HepG2 (cell line): ENCODE measurements around the gene OTULINL. TPM values are rescaled to one million over a fixed set of nuclear protein-coding genes. Genes with fewer than 3 reads are reported as not detected.

Source experiments
- ATM ChIP-seq: fragments of 450-650 bp; IDR thresholded peaks from 2 replicates; pipeline ENCODE4 v1.7.1; 2017; ENCODE audit warnings: mild to moderate bottlenecking, borderline replicate concordance
- HNRNPH1 ChIP-seq: fragments of 200-400 bp; formaldehyde crosslinking; optimal IDR thresholded peaks from 2 replicates; pipeline ENCODE3; 2017; ENCODE audit warnings: mild to moderate bottlenecking, low read depth, low read length
- IRF1 ChIP-seq: sonication (generic); formaldehyde crosslinking; IDR thresholded peaks from 2 replicates; pipeline ENCODE4 v1.4.0; 2020; ENCODE audit warnings: low read depth, mild to moderate bottlenecking, missing genetic modification reagents
- JARID2 ChIP-seq: sonication (generic); formaldehyde crosslinking; IDR thresholded peaks from 2 replicates; pipeline ENCODE4 v1.8.1; 2023; ENCODE audit warnings: missing genetic modification reagents, inconsistent platforms; ENCODE audit not compliant: insufficient replicate concordance
- MAFG ChIP-seq: sonication (generic); formaldehyde crosslinking; IDR thresholded peaks from 2 replicates; pipeline ENCODE4 v1.5.1; 2020; ENCODE audit warnings: mild to moderate bottlenecking, missing genetic modification reagents
- ZNF558 ChIP-seq: sonication (generic); formaldehyde crosslinking; IDR thresholded peaks from 2 replicates; pipeline ENCODE4 v1.9.0; 2022; ENCODE audit warnings: mild to moderate bottlenecking, missing genetic modification reagents, borderline replicate concordance
- ZNF761 ChIP-seq: sonication (generic); formaldehyde crosslinking; conservative IDR thresholded peaks from 2 replicates; pipeline ENCODE4 v1.4.0; 2020; ENCODE audit warnings: mild to moderate bottlenecking, missing genetic modification reagents
- ZNF770 ChIP-seq: sonication (generic); formaldehyde crosslinking; IDR thresholded peaks from 2 replicates; pipeline ENCODE4 v1.5.0; 2020; ENCODE audit warnings: mild to moderate bottlenecking, missing genetic modification reagents
- polyA plus RNA-seq, 8 experiments: library from polyadenylated mRNA; depleted of rRNA in 3 of 8; stranded (reverse) in 7 of 8; unstranded in 1 of 8; fragments of >200 nt; fragmentation: Illumina TruSeq in 4 of 8; extraction: Trizol in 4 of 8; gene quantifications; 2 replicates each; pipeline versions ENCODE4 v1.2.1 to v1.2.3, GENCODE V29; 2011 to 2016; ENCODE audit warnings: low read depth in 4 of 8, missing spikeins in 1 of 8, mixed read lengths in 1 of 8; ENCODE audit not compliant: insufficient read depth in 1 of 8
- total RNA-seq, 5 experiments: library from RNA; depleted of rRNA; stranded (reverse); fragments of >200 nt; fragmentation: Illumina TruSeq; extraction: Trizol; gene quantifications; 2 replicates each; pipeline ENCODE4 v1.2.3, GENCODE V29; 2016; ENCODE audit warnings: low read depth in 1 of 5
- TF ChIP-seq, protein P1 (sequence below): IDR thresholded peaks from 2 replicates; pipeline ENCODE4 v1.6.1; 2016; ENCODE audit warnings: low read depth, missing genetic modification reagents, missing compliant biosample characterization

The OTULINL gene
- total and polyA plus RNA-seq, 2 of the 13 experiments (the other 11 are each of a cell fraction or from before 2014, with no cell fraction given) = 0.04 to 0.40 TPM

GRCh38 chr5:14577079-14577725, 4.4 kb upstream of the OTULINL start (continued):
- TF ChIP-seq HNRNPH1 = no peak
- no peak for TF ChIP-seq MAFG (CRISPR knock-in tag)
- TF ChIP-seq IRF1 (CRISPR knock-in tag) = no peak
- TF ChIP-seq ZNF558 (CRISPR knock-in tag) = no peak
- TF ChIP-seq, protein P1, sequence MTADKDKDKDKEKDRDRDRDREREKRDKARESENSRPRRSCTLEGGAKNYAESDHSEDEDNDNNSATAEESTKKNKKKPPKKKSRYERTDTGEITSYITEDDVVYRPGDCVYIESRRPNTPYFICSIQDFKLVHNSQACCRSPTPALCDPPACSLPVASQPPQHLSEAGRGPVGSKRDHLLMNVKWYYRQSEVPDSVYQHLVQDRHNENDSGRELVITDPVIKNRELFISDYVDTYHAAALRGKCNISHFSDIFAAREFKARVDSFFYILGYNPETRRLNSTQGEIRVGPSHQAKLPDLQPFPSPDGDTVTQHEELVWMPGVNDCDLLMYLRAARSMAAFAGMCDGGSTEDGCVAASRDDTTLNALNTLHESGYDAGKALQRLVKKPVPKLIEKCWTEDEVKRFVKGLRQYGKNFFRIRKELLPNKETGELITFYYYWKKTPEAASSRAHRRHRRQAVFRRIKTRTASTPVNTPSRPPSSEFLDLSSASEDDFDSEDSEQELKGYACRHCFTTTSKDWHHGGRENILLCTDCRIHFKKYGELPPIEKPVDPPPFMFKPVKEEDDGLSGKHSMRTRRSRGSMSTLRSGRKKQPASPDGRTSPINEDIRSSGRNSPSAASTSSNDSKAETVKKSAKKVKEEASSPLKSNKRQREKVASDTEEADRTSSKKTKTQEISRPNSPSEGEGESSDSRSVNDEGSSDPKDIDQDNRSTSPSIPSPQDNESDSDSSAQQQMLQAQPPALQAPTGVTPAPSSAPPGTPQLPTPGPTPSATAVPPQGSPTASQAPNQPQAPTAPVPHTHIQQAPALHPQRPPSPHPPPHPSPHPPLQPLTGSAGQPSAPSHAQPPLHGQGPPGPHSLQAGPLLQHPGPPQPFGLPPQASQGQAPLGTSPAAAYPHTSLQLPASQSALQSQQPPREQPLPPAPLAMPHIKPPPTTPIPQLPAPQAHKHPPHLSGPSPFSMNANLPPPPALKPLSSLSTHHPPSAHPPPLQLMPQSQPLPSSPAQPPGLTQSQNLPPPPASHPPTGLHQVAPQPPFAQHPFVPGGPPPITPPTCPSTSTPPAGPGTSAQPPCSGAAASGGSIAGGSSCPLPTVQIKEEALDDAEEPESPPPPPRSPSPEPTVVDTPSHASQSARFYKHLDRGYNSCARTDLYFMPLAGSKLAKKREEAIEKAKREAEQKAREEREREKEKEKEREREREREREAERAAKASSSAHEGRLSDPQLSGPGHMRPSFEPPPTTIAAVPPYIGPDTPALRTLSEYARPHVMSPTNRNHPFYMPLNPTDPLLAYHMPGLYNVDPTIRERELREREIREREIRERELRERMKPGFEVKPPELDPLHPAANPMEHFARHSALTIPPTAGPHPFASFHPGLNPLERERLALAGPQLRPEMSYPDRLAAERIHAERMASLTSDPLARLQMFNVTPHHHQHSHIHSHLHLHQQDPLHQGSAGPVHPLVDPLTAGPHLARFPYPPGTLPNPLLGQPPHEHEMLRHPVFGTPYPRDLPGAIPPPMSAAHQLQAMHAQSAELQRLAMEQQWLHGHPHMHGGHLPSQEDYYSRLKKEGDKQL (CRISPR knock-in tag) = no peak
- TF ChIP-seq ATM = no peak
- TF ChIP-seq ZNF761 = no peak
- no peak for TF ChIP-seq JARID2 (CRISPR knock-in tag)
- TF ChIP-seq ZNF770 (CRISPR knock-in tag) = no peak
